Measurements from ENCODE around the gene ATP6V1G1. TPM values are rescaled to one million over a fixed set of nuclear protein-coding genes. Genes with fewer than 3 reads are reported as not detected.

The ATP6V1G1 gene
- total and polyA plus RNA-seq, 2 of the 13 experiments (the other 11 are each of a cell fraction or from before 2014, with no cell fraction given) = 108 to 158 TPM

- TF ChIP-seq HIC2 (CRISPR knock-in tag; IDR thresholded peaks at IDR 0.05; ENCODE audit: low read depth) = no peak
- TF ChIP-seq ZNF776 (CRISPR knock-in tag; IDR thresholded peaks at IDR 0.05) = no peak
- no peak for TF ChIP-seq TFDP2 (CRISPR knock-in tag; IDR thresholded peaks at IDR 0.05)
- no peak for TF ChIP-seq PAX8 (CRISPR knock-in tag; IDR thresholded peaks at IDR 0.05; ENCODE audit: borderline replicate concordance)
- TF ChIP-seq TCF7 (IDR thresholded peaks at IDR 0.05; ENCODE audit: low read depth) = 0 out of 2 replicates have a peak, but pooled peaks have one; percentile 14
- peak; percentile 55 for TF ChIP-seq TEAD3 (CRISPR knock-in tag; optimal IDR thresholded peaks at IDR 0.05; ENCODE audit: borderline replicate concordance)
- no peak for TF ChIP-seq ZNF138 (CRISPR knock-in tag; IDR thresholded peaks at IDR 0.05; ENCODE audit: low read depth)
- TF ChIP-seq ZNF317 (CRISPR knock-in tag; IDR thresholded peaks at IDR 0.05) = 0 out of 2 replicates have a peak, but pooled peaks have one; percentile 37
- TF ChIP-seq ZBTB40 (IDR thresholded peaks at IDR 0.05) = no peak
- no peak for TF ChIP-seq ZBTB40 (CRISPR knock-in tag; IDR thresholded peaks at IDR 0.05)
- no peak for TF ChIP-seq HNRNPUL1 (IDR thresholded peaks at IDR 0.05; ENCODE audit: low read depth, low read length)
- TF ChIP-seq FOXA3 (CRISPR knock-in tag; IDR thresholded peaks at IDR 0.05) = peak; percentile 46
- TF ChIP-seq E2F1 (CRISPR knock-in tag; IDR thresholded peaks at IDR 0.05) = no peak
- peak; percentile 45; the same call in 1 of the 2 replicates for TF ChIP-seq FOXP4 (CRISPR knock-in tag; IDR thresholded peaks at IDR 0.05)
- TF ChIP-seq MIXL1 (CRISPR knock-in tag; IDR thresholded peaks at IDR 0.05) = peak; percentile 79; the same call in 1 of the 2 replicates
Measured at GRCh38 chr9:114591291-114591787, 3.8 kb downstream of the ATP6V1G1 start (continued).
